Smooth muscle cell (in vitro differentiated cells): ENCODE results near the gene E2F6. TPM values are rescaled to one million over a fixed set of nuclear protein-coding genes. Genes with fewer than 3 reads are reported as not detected.

Experiments
- DNase-seq: peaks from one replicate; lab custom pipeline; 2025; ENCODE audit not compliant: unreplicated experiment; lab: John Stamatoyannopoulos, UW
- H2AFZ ChIP-seq: fragments of 200-600 bp; sonication (generic); 2 replicates; pipeline ENCODE4 v1.6.0; 2016; ENCODE audit warnings: antibody characterized with exemption, low read depth, mild to moderate bottlenecking
- H3F3A ChIP-seq: fragments of 200-600 bp; sonication (generic); 2 replicates; pipeline ENCODE4 v1.6.0; 2017; ENCODE audit warnings: antibody characterized with exemption, low read depth
- H3K27ac ChIP-seq: fragments of 200-600 bp; sonication (generic); 2 replicates; pipeline ENCODE4 v1.5.1; 2016; ENCODE audit warnings: low read depth, mild to moderate bottlenecking
- H3K27me3 ChIP-seq: fragments of 200-600 bp; sonication (generic); 2 replicates; pipeline ENCODE4 v1.6.1; 2016; ENCODE audit warnings: low read depth, mild to moderate bottlenecking
- H3K36me3 ChIP-seq: fragments of 200-600 bp; sonication (generic); 2 replicates; pipeline ENCODE4 v1.5.1; 2016; ENCODE audit warnings: low read depth
- H3K4me1 ChIP-seq: fragments of 200-600 bp; sonication (generic); 2 replicates; pipeline ENCODE4 v1.5.1; 2016; ENCODE audit warnings: low read depth
- H3K4me2 ChIP-seq: fragments of 200-600 bp; sonication (generic); 2 replicates; pipeline ENCODE4 v1.6.0; 2016; ENCODE audit warnings: mild to moderate bottlenecking
- H3K4me3 ChIP-seq: fragments of 200-600 bp; sonication (generic); 2 replicates; pipeline ENCODE4 v1.5.1; 2016; ENCODE audit warnings: mild to moderate bottlenecking
- H3K79me2 ChIP-seq: fragments of 200-600 bp; sonication (generic); 2 replicates; pipeline ENCODE4 v1.6.0; 2016; ENCODE audit warnings: low read depth, mild to moderate bottlenecking
- H3K9ac ChIP-seq: fragments of 200-600 bp; sonication (generic); 2 replicates; pipeline ENCODE4 v1.6.0; 2016; ENCODE audit warnings: low read depth
- H3K9me3 ChIP-seq: fragments of 200-600 bp; sonication (generic); replicated peaks from 2 replicates; pipeline ENCODE4 v1.5.1; 2016; ENCODE audit warnings: low read depth
- H4K20me1 ChIP-seq: fragments of 200-600 bp; sonication (generic); 2 replicates; pipeline ENCODE4 v1.6.0; 2016; ENCODE audit warnings: low read depth
- WGBS: methylation state at CpG from one replicate; pipeline ENCODE4 v1.1.7; 2016; ENCODE audit warnings: low lambda C conversion rate; 5-methylcytosine and 5-hydroxymethylcytosine counted together
- polyA plus RNA-seq: library from polyadenylated mRNA; unstranded; fragments of >200 nt; fragmentation: Nextera tagmentation; extraction: Ambion mirVana; gene quantifications from 2 replicates; pipeline ENCODE4 v1.2.1, GENCODE V29; 2016
- total RNA-seq: library from RNA; depleted of rRNA; stranded (reverse); fragments of >200 nt; gene quantifications from 2 replicates; pipeline ENCODE4 v1.2.3, GENCODE V29; 2014
- TF ChIP-seq, protein P1 (sequence below): fragments of 200-600 bp; sonication (generic); IDR thresholded peaks from 2 replicates; pipeline ENCODE4 v1.5.1; 2017; ENCODE audit warnings: borderline replicate concordance, mild to moderate bottlenecking, antibody characterized with exemption; ENCODE audit not compliant: insufficient read depth, poor library complexity, severe bottlenecking

The E2F6 gene
- total and polyA plus RNA-seq, 2 experiments from 2014 or later, result 17.5 to 18.0 TPM

DNA sequence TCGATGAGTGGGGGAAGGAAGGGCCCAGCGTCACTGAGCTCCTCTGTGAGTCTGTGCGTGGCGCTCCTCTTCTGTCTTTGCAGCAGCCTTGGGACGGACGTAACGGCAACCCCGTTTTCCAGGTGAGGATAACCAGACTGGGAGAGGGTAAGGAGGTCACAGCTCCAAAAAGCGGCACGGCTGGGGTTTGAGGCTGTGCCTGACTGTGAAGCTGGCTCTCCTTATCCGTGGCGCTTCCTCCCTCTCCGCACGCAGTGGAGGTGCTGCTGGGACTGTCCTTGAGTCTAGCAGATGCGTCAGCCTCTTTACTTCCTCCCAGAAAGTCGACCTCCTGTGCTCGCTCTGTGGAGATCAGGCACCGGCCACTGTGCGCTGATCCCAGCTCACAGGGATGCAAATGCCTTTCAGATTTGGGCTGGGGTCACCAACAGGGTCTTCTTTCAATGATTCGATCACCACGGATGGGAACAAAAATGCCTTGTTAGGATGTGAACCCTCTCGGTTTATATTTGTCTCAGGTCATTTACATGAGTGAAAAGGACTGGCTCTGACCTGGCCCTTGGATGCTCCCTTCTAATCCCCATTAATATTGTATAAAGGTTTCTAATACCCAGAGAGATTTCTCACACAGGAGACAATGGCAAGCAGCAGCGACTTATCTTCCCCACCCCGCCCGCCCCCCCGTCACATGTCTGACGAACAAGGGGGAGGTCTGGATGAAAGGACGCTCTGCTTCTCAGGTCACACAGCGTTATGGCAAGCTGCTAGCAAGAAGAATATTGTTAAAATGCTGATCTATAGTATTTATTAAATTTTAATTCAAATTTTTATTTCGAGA lies 30.1 kb upstream of the E2F6 start:
- no peak overlapping the region for H3K4me3 ChIP-seq
- no peak overlapping the region for H3K27ac ChIP-seq
- H3F3A ChIP-seq, result no peaks in the 10 kb centered on the region
- H3K36me3 ChIP-seq, result no peaks in the 10 kb centered on the region
- DNase-seq, result no peak
- TF ChIP-seq, protein P1, sequence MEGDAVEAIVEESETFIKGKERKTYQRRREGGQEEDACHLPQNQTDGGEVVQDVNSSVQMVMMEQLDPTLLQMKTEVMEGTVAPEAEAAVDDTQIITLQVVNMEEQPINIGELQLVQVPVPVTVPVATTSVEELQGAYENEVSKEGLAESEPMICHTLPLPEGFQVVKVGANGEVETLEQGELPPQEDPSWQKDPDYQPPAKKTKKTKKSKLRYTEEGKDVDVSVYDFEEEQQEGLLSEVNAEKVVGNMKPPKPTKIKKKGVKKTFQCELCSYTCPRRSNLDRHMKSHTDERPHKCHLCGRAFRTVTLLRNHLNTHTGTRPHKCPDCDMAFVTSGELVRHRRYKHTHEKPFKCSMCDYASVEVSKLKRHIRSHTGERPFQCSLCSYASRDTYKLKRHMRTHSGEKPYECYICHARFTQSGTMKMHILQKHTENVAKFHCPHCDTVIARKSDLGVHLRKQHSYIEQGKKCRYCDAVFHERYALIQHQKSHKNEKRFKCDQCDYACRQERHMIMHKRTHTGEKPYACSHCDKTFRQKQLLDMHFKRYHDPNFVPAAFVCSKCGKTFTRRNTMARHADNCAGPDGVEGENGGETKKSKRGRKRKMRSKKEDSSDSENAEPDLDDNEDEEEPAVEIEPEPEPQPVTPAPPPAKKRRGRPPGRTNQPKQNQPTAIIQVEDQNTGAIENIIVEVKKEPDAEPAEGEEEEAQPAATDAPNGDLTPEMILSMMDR, result no peak
- H3K79me2 ChIP-seq, result peaks cover 18% of the 10 kb centered on the region
- H2AFZ ChIP-seq, result no peak overlapping the region
- H3K4me1 ChIP-seq, result peaks cover 36% of the 10 kb centered on the region
- no peaks in the 10 kb centered on the region for H4K20me1 ChIP-seq
- peak overlapping the region; percentile 68 for H3K4me2 ChIP-seq
- WGBS, result 66% methylated on average over 30 of the region's 30 CpGs
- no peak overlapping the region for H3K9ac ChIP-seq
- no peaks in the 10 kb centered on the region for H3K27me3 ChIP-seq
- H3K9me3 ChIP-seq, result no peaks in the 10 kb centered on the region

DNA sequence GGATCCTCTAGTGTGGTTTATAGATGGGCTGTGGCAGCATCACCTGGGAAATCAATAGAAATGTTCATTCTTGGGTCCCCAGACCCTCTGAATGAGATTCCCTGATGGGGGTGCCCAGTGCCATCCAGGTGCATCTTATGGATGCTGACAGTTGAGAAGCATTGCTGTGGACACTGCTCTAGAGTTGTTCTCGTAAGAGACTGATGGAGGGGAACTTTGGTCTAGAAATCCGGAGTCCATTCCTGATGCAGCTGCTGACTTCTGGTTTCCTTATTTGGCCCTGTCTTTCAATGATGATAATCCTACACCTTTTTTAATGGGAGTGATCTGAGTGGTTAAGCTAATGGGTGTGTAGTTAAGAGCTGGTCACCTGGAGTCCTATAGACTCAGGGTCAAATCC lies 28.3 kb upstream of the E2F6 start:
- Histone ChIP-seq H3K27ac (no peak overlapping the region), H2AFZ (no peak overlapping the region), H3K9ac (no peak overlapping the region), H3K9me3 (no peaks in the 10 kb centered on the region), H4K20me1 (no peaks in the 10 kb centered on the region), H3K4me3 (no peak overlapping the region), H3K4me1 (peaks cover 29% of the 10 kb centered on the region), H3K27me3 (no peaks in the 10 kb centered on the region), H3K79me2 (peaks cover 26% of the 10 kb centered on the region), H3K4me2 (no peak overlapping the region), H3K36me3 (no peaks in the 10 kb centered on the region), H3F3A (no peaks in the 10 kb centered on the region)
- DNase-seq, result no peak
- TF ChIP-seq, protein P1, result no peak
- WGBS, result 96% methylated on average over 2 of the region's 2 CpGs

DNA sequence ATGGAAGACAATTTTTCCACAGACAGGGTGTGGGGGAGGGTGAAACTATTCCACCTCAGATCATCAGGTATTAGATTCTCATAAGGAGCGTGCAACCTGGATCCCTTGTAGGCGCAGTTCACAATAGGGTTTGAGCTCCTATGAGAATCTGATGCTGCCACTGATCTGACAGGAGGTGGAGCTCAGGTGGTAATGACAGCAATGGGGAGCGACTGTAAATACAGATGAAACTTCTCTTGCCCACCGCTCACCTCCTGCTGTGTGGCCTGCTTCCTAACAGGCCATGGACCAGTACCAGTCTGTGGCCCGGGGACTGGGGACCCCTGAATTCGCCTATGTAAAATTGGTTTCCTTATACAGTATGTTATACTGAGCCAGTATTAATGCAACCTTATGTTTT lies 27.3 kb upstream of the E2F6 start:
- WGBS, result 97% methylated on average over 6 of the region's 6 CpGs
- TF ChIP-seq, protein P1, result no peak
- Histone ChIP-seq H3K9me3 (no peaks in the 10 kb centered on the region), H3F3A (no peaks in the 10 kb centered on the region), H3K4me2 (no peak overlapping the region), H3K27me3 (no peaks in the 10 kb centered on the region), H3K27ac (no peak overlapping the region), H3K36me3 (no peaks in the 10 kb centered on the region), H2AFZ (no peak overlapping the region), H3K9ac (no peak overlapping the region), H3K79me2 (peaks cover 25% of the 10 kb centered on the region), H3K4me3 (no peak overlapping the region), H3K4me1 (peaks cover 18% of the 10 kb centered on the region), H4K20me1 (no peaks in the 10 kb centered on the region)
- no peak for DNase-seq

- Histone ChIP-seq H3K27ac (no peak overlapping the region), H3K4me2 (no peak overlapping the region), H2AFZ (no peak overlapping the region), H3K27me3 (no peaks in the 10 kb centered on the region), H3K36me3 (no peaks in the 10 kb centered on the region), H4K20me1 (no peaks in the 10 kb centered on the region), H3K4me3 (no peak overlapping the region), H3K4me1 (peaks cover 15% of the 10 kb centered on the region), H3F3A (no peaks in the 10 kb centered on the region), H3K9me3 (no peaks in the 10 kb centered on the region), H3K9ac (no peak overlapping the region), H3K79me2 (peaks cover 22% of the 10 kb centered on the region)
- 93% methylated on average over 1 of the region's 1 CpG for WGBS
- TF ChIP-seq, protein P1, result no peak
- DNase-seq, result no peak
Observed at GRCh38 chr2:11492720-11493119, 26.8 kb upstream of the E2F6 start.
